Activated naive CD8-positive, alpha-beta T cell treated with anti-CD3 and anti-CD28 coated beads, Interleukin-2, amount 10 ng/mL, durations not matched to agents 7 days and 5 days (primary cell): Measurements from ENCODE around the gene ARNT2. TPM values are rescaled to one million over a fixed set of nuclear protein-coding genes. Genes with fewer than 3 reads are reported as not detected.

Source experiments
- ATAC-seq: fragments of 150-1000 bp; cut with Tn5 transposase; one replicate; pipeline ENCODE4 v1.10.0; 2021; ENCODE audit warnings: low read depth, moderate library complexity
- POLR2A ChIA-PET: fragments of 350-600 bp; sonication (Branson Sonifier 250); formaldehyde crosslinking; loops from one replicate; lab custom pipeline; 2021; ENCODE audit warnings: antibody characterized with exemption; lab: Charles Lee
- DNase-seq: peaks from one replicate; pipeline ENCODE4 v3.0.0; 2021
- H3K27ac Mint-ChIP-seq: one replicate; pipeline ENCODE4 v1.8.0; 2022; ENCODE audit warnings: mild to moderate bottlenecking, mixed read lengths
- H3K27me3 Mint-ChIP-seq: one replicate; pipeline ENCODE4 v1.8.0; 2022; ENCODE audit warnings: mild to moderate bottlenecking, moderate library complexity, mixed read lengths
- H3K36me3 Mint-ChIP-seq: one replicate; pipeline ENCODE4 v1.8.0; 2021; ENCODE audit warnings: mild to moderate bottlenecking, mixed read lengths
- H3K4me1 Mint-ChIP-seq: one replicate; pipeline ENCODE4 v1.8.0; 2021; ENCODE audit warnings: mixed read lengths
- H3K4me3 Mint-ChIP-seq: one replicate; pipeline ENCODE4 v1.8.0; 2022; ENCODE audit warnings: mild to moderate bottlenecking, moderate library complexity, mixed read lengths
- H3K9me3 Mint-ChIP-seq: one replicate; pipeline ENCODE4 v1.8.0; 2021; ENCODE audit warnings: mixed read lengths
- total RNA-seq, 2 experiments: library from RNA; stranded (reverse); gene quantifications; one replicate each; pipeline ENCODE4 v1.2.3, GENCODE V29; 2021

The ARNT2 gene
- total RNA-seq, 2 experiments from 2014 or later, result not detected

DNA sequence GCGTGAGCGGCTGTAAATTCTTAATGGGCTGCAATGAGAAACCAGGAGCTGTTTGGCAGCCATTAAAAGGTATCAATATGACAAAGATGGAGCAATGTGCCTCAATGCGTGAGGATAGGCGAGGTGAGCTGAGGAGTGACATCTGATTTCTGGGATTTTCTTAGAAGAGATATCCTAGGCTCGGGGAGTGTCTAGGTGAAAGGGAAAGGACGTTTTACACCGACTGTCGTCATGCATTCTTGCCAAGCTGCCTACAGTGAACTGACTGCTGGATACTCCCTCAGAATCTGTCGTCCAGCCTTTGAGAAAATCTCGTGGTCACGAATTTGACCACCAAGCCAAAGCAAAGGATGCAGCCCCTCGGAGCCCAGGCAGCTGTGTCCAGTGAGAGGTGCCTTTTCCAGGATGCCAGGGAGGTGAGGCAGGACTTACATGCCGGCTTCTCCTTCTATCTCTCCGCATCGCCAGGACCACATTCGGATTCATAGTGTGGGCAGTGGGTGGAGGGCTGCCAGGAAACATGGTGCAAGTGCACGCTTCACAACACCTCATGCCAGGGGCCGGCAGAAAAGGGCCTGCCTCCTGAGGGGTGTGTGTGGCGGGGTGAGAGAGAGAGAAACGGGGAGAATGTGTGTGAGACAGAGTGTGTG, 210.7 kb downstream of the ARNT2 start:
- Mint-ChIP-seq H3K9me3 (no peaks in the 10 kb centered on the region), H3K4me1 (no peaks in the 10 kb centered on the region), H3K27me3 (peaks cover 8% of the 10 kb centered on the region), H3K27ac (no peak overlapping the region), H3K4me3 (no peak overlapping the region), H3K36me3 (no peaks in the 10 kb centered on the region)
- POLR2A ChIA-PET, result no interaction called here
- ATAC-seq (no peak), DNase-seq (no peak)

- DNase-seq (no peak), ATAC-seq (no peak)
- H3K27ac Mint-ChIP-seq, result no peak overlapping the region
- no peaks in the 10 kb centered on the region for H3K4me1 Mint-ChIP-seq
- no peaks in the 10 kb centered on the region for H3K36me3 Mint-ChIP-seq
- H3K4me3 Mint-ChIP-seq, result no peak overlapping the region
- peaks cover 8% of the 10 kb centered on the region for H3K27me3 Mint-ChIP-seq
- H3K9me3 Mint-ChIP-seq, result no peaks in the 10 kb centered on the region
- POLR2A ChIA-PET, result no interaction called here
These were observed 211.2 kb downstream of the ARNT2 start for GRCh38 chr15:80615361-80615736.

DNA sequence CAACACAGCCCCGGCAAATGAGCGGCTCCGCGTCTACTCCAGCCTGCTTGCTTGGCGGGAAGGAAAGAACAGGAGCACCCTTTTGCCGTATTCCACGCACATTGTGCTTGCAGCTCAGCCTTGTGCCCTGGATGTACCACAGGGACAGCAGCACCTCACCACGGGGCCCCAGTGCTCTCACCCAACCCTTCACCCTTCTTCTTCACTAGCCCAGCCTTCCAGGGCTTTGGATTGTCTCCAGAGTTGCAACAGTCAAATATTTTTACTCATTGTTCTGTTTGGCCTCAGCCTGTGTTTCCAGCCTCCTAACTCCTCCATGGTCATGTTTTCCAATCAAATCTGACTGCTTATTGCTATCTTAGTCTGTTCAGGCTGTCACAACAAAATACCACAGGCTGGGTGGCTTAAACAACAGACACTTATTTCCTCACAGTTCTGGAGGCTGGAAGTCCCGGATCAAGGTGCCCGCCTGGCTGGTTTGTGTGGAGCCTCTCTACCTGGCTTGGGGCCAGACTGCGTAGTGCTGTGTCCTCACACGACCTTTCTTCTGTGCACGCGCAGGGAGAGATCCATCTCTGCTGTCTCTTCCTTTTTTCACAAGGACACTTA, 211.7 kb downstream of the ARNT2 start:
- POLR2A ChIA-PET, result no interaction called here
- no peak for DNase-seq
- no peak for ATAC-seq
- Mint-ChIP-seq H3K9me3 (no peaks in the 10 kb centered on the region), H3K4me1 (no peaks in the 10 kb centered on the region), H3K36me3 (no peaks in the 10 kb centered on the region), H3K4me3 (no peak overlapping the region), H3K27ac (no peak overlapping the region), H3K27me3 (peaks cover 8% of the 10 kb centered on the region)

DNA sequence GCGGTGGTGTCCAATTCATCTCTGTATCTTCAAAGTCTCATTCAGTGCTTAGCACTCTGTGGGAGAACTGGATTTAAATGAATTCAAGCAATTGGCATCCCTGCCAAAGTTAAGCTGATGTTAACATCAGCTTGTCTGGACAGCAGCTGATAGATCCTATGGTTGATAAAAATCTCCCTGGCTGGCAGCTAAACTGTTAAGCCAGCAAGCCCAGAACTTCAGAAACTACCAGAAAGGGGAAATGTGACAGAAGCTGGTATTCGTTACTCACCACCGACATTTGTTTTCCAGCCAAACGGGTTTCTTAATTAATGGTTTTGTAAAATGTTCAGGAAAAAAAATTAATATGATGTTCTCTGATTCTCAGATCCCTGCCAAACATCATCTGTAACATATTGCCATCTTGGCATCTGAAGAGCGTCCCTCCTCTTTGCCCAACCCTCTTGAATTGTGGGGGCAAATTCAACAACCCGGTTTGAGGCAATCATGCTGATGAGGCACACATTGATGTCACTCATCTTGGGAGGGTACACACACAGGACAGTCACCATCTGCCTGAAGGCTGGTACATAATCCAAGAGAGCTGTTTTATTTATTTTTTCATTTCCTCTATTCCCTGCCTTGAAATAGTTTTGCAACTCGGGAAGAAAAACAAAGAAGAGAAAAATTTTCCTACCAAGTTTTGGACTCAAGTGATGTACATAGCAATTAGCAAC, 214.7 kb downstream of the ARNT2 start:
- ATAC-seq (no peak), DNase-seq (no peak)
- POLR2A ChIA-PET, result no interaction called here
- Mint-ChIP-seq H3K4me1 (no peaks in the 10 kb centered on the region), H3K9me3 (peaks cover 6% of the 10 kb centered on the region), H3K27me3 (peaks cover 10% of the 10 kb centered on the region), H3K36me3 (no peaks in the 10 kb centered on the region), H3K4me3 (no peak overlapping the region), H3K27ac (no peak overlapping the region)

DNA sequence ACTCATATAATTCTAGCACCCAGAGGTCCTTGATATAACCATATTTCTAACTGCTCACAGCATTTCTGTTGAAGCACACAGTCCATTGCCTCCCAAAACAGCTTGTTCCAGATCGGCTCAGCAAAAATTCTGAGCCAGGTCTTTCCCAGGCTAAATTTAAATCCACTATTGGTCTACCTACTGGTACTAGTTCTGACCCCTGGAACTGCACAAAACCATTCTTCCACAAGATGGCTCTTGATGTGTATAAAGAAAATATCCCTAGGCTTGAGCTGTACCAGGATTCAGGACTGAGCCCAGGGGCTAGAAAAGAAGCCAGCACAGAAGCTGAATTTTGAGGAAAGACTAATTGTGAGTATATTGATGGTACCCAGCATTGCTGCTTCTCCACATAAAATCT, 215.5 kb downstream of the ARNT2 start:
- POLR2A ChIA-PET, result no interaction called here
- no peaks in the 10 kb centered on the region for H3K4me1 Mint-ChIP-seq
- no peak overlapping the region for H3K4me3 Mint-ChIP-seq
- H3K27me3 Mint-ChIP-seq, result peaks cover 10% of the 10 kb centered on the region
- no peaks in the 10 kb centered on the region for H3K36me3 Mint-ChIP-seq
- DNase-seq (no peak), ATAC-seq (no peak)
- no peak overlapping the region for H3K27ac Mint-ChIP-seq
- H3K9me3 Mint-ChIP-seq, result peaks cover 6% of the 10 kb centered on the region

DNA sequence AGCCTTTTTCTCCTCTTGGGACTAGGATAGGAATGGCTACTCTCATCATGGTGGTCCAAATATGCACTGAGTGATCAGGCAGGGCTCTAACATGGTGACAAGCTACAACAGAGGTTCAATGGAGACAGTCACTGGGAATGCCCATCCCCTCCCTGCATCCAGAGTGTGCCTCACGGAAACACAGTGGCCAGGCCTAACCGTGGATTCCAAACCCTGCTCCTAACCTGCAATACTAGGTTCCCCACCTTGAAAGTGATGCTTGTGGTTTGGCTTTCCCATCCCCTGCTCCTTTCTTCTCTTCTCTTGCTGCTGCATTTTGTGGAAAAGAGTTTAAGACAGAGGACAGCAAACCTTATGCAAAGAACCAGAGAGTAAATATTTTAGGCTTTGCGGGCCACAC, 216.0 kb downstream of the ARNT2 start:
- Mint-ChIP-seq H3K4me3 (no peak overlapping the region), H3K36me3 (no peaks in the 10 kb centered on the region), H3K9me3 (peaks cover 6% of the 10 kb centered on the region), H3K27ac (no peak overlapping the region), H3K4me1 (no peaks in the 10 kb centered on the region), H3K27me3 (peaks cover 10% of the 10 kb centered on the region)
- DNase-seq (no peak), ATAC-seq (no peak)
- POLR2A ChIA-PET, result no interaction called here

DNA sequence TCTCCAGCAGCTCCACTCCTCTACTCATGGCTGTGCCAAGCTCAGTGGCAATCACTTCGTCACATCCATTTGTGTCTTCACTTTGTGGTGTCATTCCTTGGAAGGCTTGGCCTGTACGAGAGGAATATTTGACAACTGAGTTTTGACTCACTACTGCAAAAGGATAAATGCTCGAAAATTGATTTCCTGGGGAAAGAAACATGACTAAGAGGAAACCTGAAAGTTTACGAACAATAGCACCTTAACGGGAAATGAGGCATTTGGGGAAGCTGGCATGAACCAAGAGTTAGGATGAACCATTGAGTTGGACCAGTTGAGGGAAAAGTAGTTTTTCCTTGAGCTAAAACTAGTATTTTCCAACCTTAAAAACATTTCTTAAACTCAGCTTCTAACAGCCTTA, 216.7 kb downstream of the ARNT2 start:
- H3K4me1 Mint-ChIP-seq, result no peaks in the 10 kb centered on the region
- no peak overlapping the region for H3K4me3 Mint-ChIP-seq
- POLR2A ChIA-PET, result no interaction called here
- DNase-seq, result no peak
- no peak for ATAC-seq
- peaks cover 6% of the 10 kb centered on the region for H3K9me3 Mint-ChIP-seq
- H3K27ac Mint-ChIP-seq, result no peak overlapping the region
- no peaks in the 10 kb centered on the region for H3K36me3 Mint-ChIP-seq
- H3K27me3 Mint-ChIP-seq, result peaks cover 10% of the 10 kb centered on the region

DNA sequence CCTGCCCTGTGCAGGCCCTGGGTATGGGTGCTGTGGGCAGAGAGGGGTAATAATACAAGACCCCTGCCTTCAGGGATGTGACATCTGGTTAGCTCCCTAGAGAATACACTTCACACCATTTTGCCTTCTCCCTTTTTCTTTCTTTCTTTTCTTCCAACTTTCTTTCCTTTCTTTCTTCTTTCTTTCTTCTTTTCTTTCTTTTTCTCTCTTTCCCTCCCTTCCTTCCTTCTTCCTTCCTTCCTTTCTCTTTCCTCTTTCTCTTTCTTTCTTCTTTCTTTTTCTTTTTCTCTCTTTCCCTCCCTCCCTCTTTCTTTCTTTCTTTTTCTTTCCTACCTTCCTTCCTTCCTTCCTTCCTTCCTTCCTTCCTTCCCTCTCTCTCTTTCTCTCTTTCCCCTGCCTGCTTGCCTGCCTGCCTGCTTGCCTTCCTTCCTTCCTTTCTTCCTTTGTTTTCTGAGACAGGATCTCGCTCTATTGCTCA, 222.5 kb downstream of the ARNT2 start:
- ATAC-seq (no peak), DNase-seq (no peak)
- Mint-ChIP-seq H3K27me3 (no peaks in the 10 kb centered on the region), H3K9me3 (peaks cover 3% of the 10 kb centered on the region), H3K4me1 (no peaks in the 10 kb centered on the region), H3K27ac (no peak overlapping the region), H3K36me3 (no peaks in the 10 kb centered on the region), H3K4me3 (no peak overlapping the region)
- POLR2A ChIA-PET, result no interaction called here

- no peak overlapping the region for H3K27ac Mint-ChIP-seq
- H3K4me3 Mint-ChIP-seq, result no peak overlapping the region
- DNase-seq (no peak), ATAC-seq (no peak)
- POLR2A ChIA-PET, result no interaction called here
- H3K36me3 Mint-ChIP-seq, result no peaks in the 10 kb centered on the region
- peaks cover 7% of the 10 kb centered on the region for H3K27me3 Mint-ChIP-seq
- H3K4me1 Mint-ChIP-seq, result no peaks in the 10 kb centered on the region
- no peaks in the 10 kb centered on the region for H3K9me3 Mint-ChIP-seq
These were observed 225.2 kb downstream of the ARNT2 start for GRCh38 chr15:80629355-80629754.

GRCh38 chr15:80630981-80631380, 226.8 kb downstream of the ARNT2 start:
- H3K36me3 Mint-ChIP-seq, result no peaks in the 10 kb centered on the region
- ATAC-seq, result no peak

GRCh38 chr15:80633221-80633620, 229.0 kb downstream of the ARNT2 start:
- no peaks in the 10 kb centered on the region for H3K9me3 Mint-ChIP-seq
- POLR2A ChIA-PET, result no interaction called here

More at GRCh38 chr15:80630981-80631380, 226.8 kb downstream of the ARNT2 start:
- POLR2A ChIA-PET, result no interaction called here
- no peaks in the 10 kb centered on the region for H3K9me3 Mint-ChIP-seq
- DNase-seq, result no peak
- no peak overlapping the region for H3K27ac Mint-ChIP-seq
- no peaks in the 10 kb centered on the region for H3K4me1 Mint-ChIP-seq
- peaks cover 16% of the 10 kb centered on the region for H3K27me3 Mint-ChIP-seq
- no peak overlapping the region for H3K4me3 Mint-ChIP-seq

GRCh38 chr15:80635953-80636352, 231.8 kb downstream of the ARNT2 start:
- POLR2A ChIA-PET, result no interaction called here
- Mint-ChIP-seq H3K27me3 (peaks cover 16% of the 10 kb centered on the region), H3K36me3 (no peaks in the 10 kb centered on the region), H3K9me3 (no peaks in the 10 kb centered on the region), H3K4me3 (no peak overlapping the region), H3K27ac (no peak overlapping the region), H3K4me1 (no peaks in the 10 kb centered on the region)
- DNase-seq, result no peak
- no peak for ATAC-seq

More at GRCh38 chr15:80633221-80633620, 229.0 kb downstream of the ARNT2 start:
- H3K4me1 Mint-ChIP-seq, result no peaks in the 10 kb centered on the region
- H3K27me3 Mint-ChIP-seq, result peaks cover 16% of the 10 kb centered on the region
- H3K36me3 Mint-ChIP-seq, result no peaks in the 10 kb centered on the region
- ATAC-seq, result no peak
- no peak for DNase-seq
- H3K27ac Mint-ChIP-seq, result no peak overlapping the region
- no peak overlapping the region for H3K4me3 Mint-ChIP-seq

GRCh38 chr15:80636675-80637074, 232.5 kb downstream of the ARNT2 start:
- ATAC-seq (no peak), DNase-seq (no peak)
- Mint-ChIP-seq H3K9me3 (no peaks in the 10 kb centered on the region), H3K36me3 (no peaks in the 10 kb centered on the region), H3K27ac (no peak overlapping the region), H3K4me1 (no peaks in the 10 kb centered on the region), H3K27me3 (peaks cover 16% of the 10 kb centered on the region), H3K4me3 (no peak overlapping the region)
- POLR2A ChIA-PET, result no interaction called here

GRCh38 chr15:80637747-80638146, 233.6 kb downstream of the ARNT2 start:
- Mint-ChIP-seq H3K36me3 (no peaks in the 10 kb centered on the region), H3K27me3 (peaks cover 19% of the 10 kb centered on the region), H3K4me1 (no peaks in the 10 kb centered on the region), H3K4me3 (no peak overlapping the region), H3K9me3 (no peaks in the 10 kb centered on the region), H3K27ac (no peak overlapping the region)
- DNase-seq, result no peak
- ATAC-seq, result no peak
- POLR2A ChIA-PET, result no interaction called here
